HG02943 (cell line): ENCODE data around the gene ADGRD1.

Experiments used
- ATAC-seq: cut with Tn5 transposase; IDR thresholded peaks from one replicate; pipeline ENCODE4 v1.9.1; 2021; ENCODE audit warnings: mild to moderate bottlenecking, low read depth, moderate library complexity; ENCODE audit not compliant: unreplicated experiment

Gene ADGRD1

DNA sequence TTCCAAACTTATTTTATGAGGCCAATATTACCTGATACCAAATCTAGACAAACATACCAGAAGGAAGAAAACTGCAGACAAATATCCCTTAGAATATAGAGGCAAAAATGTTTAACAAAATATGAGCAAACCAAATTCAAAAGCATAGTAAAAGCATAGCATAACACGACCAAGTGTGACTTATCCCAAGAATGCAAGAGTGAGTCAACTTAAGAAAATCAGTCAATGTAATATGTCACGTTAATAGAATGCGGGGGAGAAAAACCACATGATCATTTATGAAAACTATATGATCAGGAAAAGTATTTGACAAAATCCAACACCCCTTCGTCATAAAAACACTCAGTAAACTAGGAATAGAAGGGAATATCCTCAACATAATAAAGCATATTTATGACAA is 217.3 kb downstream of the ADGRD1 start:
- ATAC-seq, result no peak

DNA sequence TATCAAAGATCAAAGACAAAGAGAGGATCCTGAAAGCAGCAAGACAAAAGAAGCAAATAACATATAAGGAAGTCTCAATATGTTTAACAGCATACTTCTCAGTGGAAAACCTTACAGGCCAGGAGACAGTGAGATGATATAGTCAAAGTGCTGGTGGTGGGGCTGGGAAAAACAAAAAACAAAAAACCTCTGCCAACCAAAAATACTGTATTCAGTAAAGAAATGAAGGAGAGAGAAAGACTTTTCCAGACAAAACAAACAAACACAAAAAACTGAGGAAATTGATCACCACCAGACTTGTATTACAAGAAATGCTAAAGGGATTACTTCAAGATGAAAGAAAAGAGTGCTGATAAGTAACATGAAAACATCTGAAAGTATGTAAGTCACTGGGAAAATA is 221.2 kb downstream of the ADGRD1 start:
- ATAC-seq, result no peak

DNA sequence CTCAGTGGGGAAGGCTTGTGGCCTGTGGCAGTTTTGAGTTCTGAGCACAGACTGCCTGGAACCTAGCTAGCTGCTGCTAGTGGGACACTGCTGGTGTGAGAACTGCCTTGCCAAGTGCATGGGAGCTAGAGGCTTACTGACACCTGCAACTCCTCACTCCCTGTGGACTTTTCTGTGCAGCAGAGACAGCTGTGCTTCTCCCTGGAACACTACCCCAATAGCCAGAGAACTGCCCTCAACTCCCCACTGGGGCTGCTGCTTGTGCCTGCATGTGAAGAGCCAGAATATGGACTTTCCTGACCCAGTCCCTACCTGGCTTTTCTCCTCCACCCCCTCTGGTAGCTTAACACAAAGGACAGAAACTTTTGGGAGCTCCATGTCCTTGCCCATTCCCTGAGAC is 222.6 kb downstream of the ADGRD1 start:
- ATAC-seq, result no peak

- no peak for ATAC-seq
Measured at GRCh38 chr12:131176926-131177325, 223.2 kb downstream of the ADGRD1 start.

- no peak for ATAC-seq
Measured at GRCh38 chr12:131177599-131177998, 223.9 kb downstream of the ADGRD1 start.

DNA sequence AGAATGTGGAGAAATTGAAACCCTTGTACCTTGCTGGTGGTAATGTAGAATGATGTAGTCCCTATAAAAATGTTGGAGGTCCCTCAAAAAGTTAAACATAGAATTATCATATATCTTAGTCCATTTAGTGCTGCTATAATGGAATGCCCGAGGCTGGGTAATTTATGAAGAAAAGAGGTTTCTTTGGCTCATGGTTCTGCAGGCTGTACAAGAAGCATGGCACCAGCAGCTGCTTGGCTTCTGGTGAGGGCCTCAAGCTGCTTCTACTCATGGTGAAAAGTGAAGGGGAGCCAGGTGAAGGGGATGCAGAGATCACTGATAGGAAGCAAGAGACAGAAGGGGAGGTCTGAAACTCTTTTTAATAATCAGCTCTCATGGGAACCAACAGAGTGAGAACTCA is 233.9 kb downstream of the ADGRD1 start:
- no peak for ATAC-seq

GRCh38 chr12:131188131-131189050 is 234.7 kb downstream of the ADGRD1 start:
- ATAC-seq, result no peak

GRCh38 chr12:131189781-131190180 is 236.1 kb downstream of the ADGRD1 start:
- no peak for ATAC-seq

DNA sequence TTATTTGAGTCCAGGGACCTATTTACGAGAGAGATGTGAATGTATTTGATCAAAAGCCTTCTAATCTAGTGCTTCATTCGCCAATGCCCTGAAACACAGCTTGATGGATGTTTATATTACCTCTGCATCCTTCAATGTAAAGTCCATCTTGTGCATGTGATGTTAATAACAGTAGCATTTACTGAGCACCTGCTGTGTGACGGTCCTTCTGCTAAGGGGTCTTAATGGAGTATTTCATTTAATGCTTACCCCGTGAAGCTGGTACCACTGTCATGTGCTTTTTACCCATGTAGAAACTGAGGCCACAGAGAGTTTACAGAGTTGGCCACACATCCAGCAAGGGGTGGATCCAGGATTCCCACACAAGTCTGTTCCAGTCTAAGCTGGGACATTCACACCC is 237.3 kb downstream of the ADGRD1 start:
- no peak for ATAC-seq
